HepG2 (cell line): ENCODE results near the gene MAPRE3. TPM values are rescaled to one million over a fixed set of nuclear protein-coding genes. Genes with fewer than 3 reads are reported as not detected.

Experiments used
- E2F1 ChIP-seq: sonication (generic); formaldehyde crosslinking; IDR thresholded peaks from 2 replicates; pipeline ENCODE4 v1.5.0; 2020; ENCODE audit warnings: missing genetic modification reagents
- FOXO4 ChIP-seq: sonication (generic); formaldehyde crosslinking; conservative IDR thresholded peaks from 2 replicates; pipeline ENCODE4 v1.8.1; 2023; ENCODE audit warnings: missing genetic modification reagents
- GLI4 ChIP-seq: sonication (generic); formaldehyde crosslinking; IDR thresholded peaks from 2 replicates; pipeline ENCODE4 v1.5.1; 2020; ENCODE audit warnings: missing genetic modification reagents, mild to moderate bottlenecking, moderate library complexity, borderline replicate concordance
- HINFP ChIP-seq: sonication (generic); formaldehyde crosslinking; IDR thresholded peaks from 2 replicates; pipeline ENCODE4 v1.4.0; 2020; ENCODE audit warnings: low read depth, mild to moderate bottlenecking, missing genetic modification reagents
- HNF1B ChIP-seq: sonication (generic); formaldehyde crosslinking; IDR thresholded peaks from 2 replicates; pipeline ENCODE4 v1.5.1; 2020; ENCODE audit warnings: mild to moderate bottlenecking, moderate library complexity, missing genetic modification reagents
- LRRFIP1 ChIP-seq: sonication (generic); formaldehyde crosslinking; conservative IDR thresholded peaks from 2 replicates; pipeline ENCODE4 v1.4.0; 2020; ENCODE audit warnings: missing genetic modification reagents
- MED8 ChIP-seq: sonication (generic); formaldehyde crosslinking; IDR thresholded peaks from 2 replicates; pipeline ENCODE4 v1.8.1; 2023; ENCODE audit warnings: mild to moderate bottlenecking, missing genetic modification reagents; ENCODE audit not compliant: insufficient replicate concordance
- MIXL1 ChIP-seq: IDR thresholded peaks from 2 replicates; pipeline ENCODE4 v1.6.1; 2016
- POGZ ChIP-seq: sonication (generic); formaldehyde crosslinking; IDR thresholded peaks from 2 replicates; pipeline ENCODE4 v1.4.0; 2020; ENCODE audit warnings: mild to moderate bottlenecking, missing genetic modification reagents
- SNRNP70 ChIP-seq: fragments of 200-400 bp; formaldehyde crosslinking; IDR thresholded peaks from 2 replicates; pipeline ENCODE4 v1.6.1; 2017; ENCODE audit warnings: mild to moderate bottlenecking, low read depth, low read length, moderate library complexity
- ZGPAT ChIP-seq: IDR thresholded peaks from 2 replicates; pipeline ENCODE4 v1.6.1; 2016; ENCODE audit warnings: mild to moderate bottlenecking
- ZKSCAN8 ChIP-seq: IDR thresholded peaks from 2 replicates; pipeline ENCODE4 v1.6.1; 2016; ENCODE audit warnings: borderline replicate concordance, missing genetic modification reagents, missing compliant biosample characterization
- ZNF138 ChIP-seq: sonication (generic); formaldehyde crosslinking; IDR thresholded peaks from 2 replicates; pipeline ENCODE4 v1.5.0; 2020; ENCODE audit warnings: mild to moderate bottlenecking, low read depth, missing genetic modification reagents
- ZNF264 ChIP-seq: sonication (generic); formaldehyde crosslinking; IDR thresholded peaks from 2 replicates; pipeline ENCODE4 v1.4.0; 2020; ENCODE audit warnings: missing genetic modification reagents
- ZNF354B ChIP-seq: sonication (generic); formaldehyde crosslinking; IDR thresholded peaks from 2 replicates; pipeline ENCODE4 v1.8.0; 2022; ENCODE audit warnings: mild to moderate bottlenecking, missing genetic modification reagents
- ZNF496 ChIP-seq: sonication (generic); formaldehyde crosslinking; IDR thresholded peaks from 2 replicates; pipeline ENCODE4 v1.8.1; 2023; ENCODE audit warnings: mild to moderate bottlenecking, moderate library complexity, missing genetic modification reagents; ENCODE audit not compliant: insufficient replicate concordance
- ZNF615 ChIP-seq: sonication (generic); formaldehyde crosslinking; IDR thresholded peaks from 2 replicates; pipeline ENCODE4 v1.5.0; 2020; ENCODE audit warnings: mild to moderate bottlenecking, missing genetic modification reagents, borderline replicate concordance
- ZNF768 ChIP-seq: sonication (generic); formaldehyde crosslinking; IDR thresholded peaks from 2 replicates; pipeline ENCODE4 v1.4.0; 2020; ENCODE audit warnings: missing genetic modification reagents
- polyA plus RNA-seq, 8 experiments: library from polyadenylated mRNA; depleted of rRNA in 3 of 8; stranded (reverse) in 7 of 8; unstranded in 1 of 8; fragments of >200 nt; fragmentation: Illumina TruSeq in 4 of 8; extraction: Trizol in 4 of 8; gene quantifications; 2 replicates each; pipeline versions ENCODE4 v1.2.1 to v1.2.3, GENCODE V29; 2011 to 2016; ENCODE audit warnings: low read depth in 4 of 8, missing spikeins in 1 of 8, mixed read lengths in 1 of 8; ENCODE audit not compliant: insufficient read depth in 1 of 8
- total RNA-seq, 5 experiments: library from RNA; depleted of rRNA; stranded (reverse); fragments of >200 nt; fragmentation: Illumina TruSeq; extraction: Trizol; gene quantifications; 2 replicates each; pipeline ENCODE4 v1.2.3, GENCODE V29; 2016; ENCODE audit warnings: low read depth in 1 of 5

Gene MAPRE3
- total and polyA plus RNA-seq, 2 of the 13 experiments (the other 11 are each of a cell fraction or from before 2014, with no cell fraction given), result 0.31 to 0.91 TPM

- no peak for TF ChIP-seq LRRFIP1 (CRISPR knock-in tag)
- TF ChIP-seq E2F1, result no peak
- no peak for TF ChIP-seq ZNF354B (CRISPR knock-in tag)
- peak; percentile 82 for TF ChIP-seq ZGPAT
- TF ChIP-seq MIXL1 (CRISPR knock-in tag), result no peak
- peak; percentile 94; the same call in 1 of the 2 replicates for TF ChIP-seq FOXO4 (CRISPR knock-in tag)
- TF ChIP-seq SNRNP70, result no peak
- TF ChIP-seq GLI4 (CRISPR knock-in tag), result no peak
- TF ChIP-seq POGZ (CRISPR knock-in tag), result peak; percentile 90
- no peak for TF ChIP-seq HNF1B (CRISPR knock-in tag)
- TF ChIP-seq HINFP (CRISPR knock-in tag), result 0 out of 2 replicates have a peak, but pooled peaks have one; percentile 32
- TF ChIP-seq MED8 (CRISPR knock-in tag), result no peak
- TF ChIP-seq ZNF264 (CRISPR knock-in tag), result peak; percentile 95
- peak; percentile 95 for TF ChIP-seq ZNF615
- TF ChIP-seq ZNF138 (CRISPR knock-in tag), result no peak
- 0 out of 2 replicates have a peak, but pooled peaks have one; percentile 28 for TF ChIP-seq ZKSCAN8 (CRISPR knock-in tag)
- no peak for TF ChIP-seq ZNF496
- peak; percentile 75; the same call in 1 of the 2 replicates for TF ChIP-seq ZNF768 (CRISPR knock-in tag)
Observed at GRCh38 chr2:26925100-26925791, 45.2 kb upstream of the MAPRE3 start (continued).
